Loucy (cell line): ENCODE results near the gene PAK1.

Experiments
- H2AFZ ChIP-seq: fragments of 200-600 bp; sonication (generic); 2 replicates; pipeline ENCODE4 v1.6.0; 2016; ENCODE audit warnings: antibody characterized with exemption, mild to moderate bottlenecking, low read length, moderate library complexity
- H3F3A ChIP-seq: fragments of 200-600 bp; 2 replicates; pipeline ENCODE4 v1.6.0; 2016; ENCODE audit warnings: antibody characterized with exemption, low read depth, mild to moderate bottlenecking
- H3K27me3 ChIP-seq: fragments of 200-600 bp; sonication (generic); 2 replicates; pipeline ENCODE4 v1.6.1; 2014; ENCODE audit warnings: low read length, mild to moderate bottlenecking; ENCODE audit not compliant: insufficient read depth, poor library complexity, severe bottlenecking
- H3K36me3 ChIP-seq: fragments of 200-600 bp; sonication (generic); 2 replicates; pipeline ENCODE4 v1.6.1; 2016; ENCODE audit warnings: low read length; ENCODE audit not compliant: insufficient read depth
- H3K4me1 ChIP-seq: fragments of 200-600 bp; sonication (generic); 2 replicates; pipeline ENCODE4 v1.5.1; 2014; ENCODE audit warnings: low read length, mild to moderate bottlenecking; ENCODE audit not compliant: insufficient read depth, poor library complexity, severe bottlenecking
- H3K4me2 ChIP-seq: fragments of 200-600 bp; sonication (generic); 2 replicates; pipeline ENCODE4 v1.6.0; 2014; ENCODE audit warnings: antibody characterized with exemption, low read length, low read depth, mild to moderate bottlenecking; ENCODE audit not compliant: poor library complexity, severe bottlenecking
- H3K4me3 ChIP-seq: fragments of 200-600 bp; sonication (generic); 2 replicates; pipeline ENCODE4 v1.5.1; 2014; ENCODE audit warnings: low read length, mild to moderate bottlenecking, mixed read lengths; ENCODE audit not compliant: poor library complexity, severe bottlenecking
- H3K79me2 ChIP-seq: fragments of 200-600 bp; sonication (generic); 2 replicates; pipeline ENCODE4 v1.6.1; 2014; ENCODE audit warnings: low read length; ENCODE audit not compliant: insufficient read depth
- H3K9ac ChIP-seq: fragments of 200-600 bp; sonication (generic); 2 replicates; pipeline ENCODE4 v1.6.0; 2014; ENCODE audit warnings: mild to moderate bottlenecking, low read depth, low read length, moderate library complexity; ENCODE audit not compliant: poor library complexity, severe bottlenecking
- H3K9me2 ChIP-seq: fragments of 200-600 bp; sonication (generic); replicated peaks from 2 replicates; pipeline ENCODE4 v1.6.1; 2016; ENCODE audit warnings: low read depth, low read length, mixed read lengths
- H3K9me3 ChIP-seq: fragments of 200-600 bp; sonication (generic); 2 replicates; pipeline ENCODE4 v1.6.1; 2014; ENCODE audit warnings: mild to moderate bottlenecking, antibody characterized with exemption, low read length, low read depth; ENCODE audit not compliant: insufficient read depth
- H4K20me1 ChIP-seq: fragments of 200-600 bp; sonication (generic); 2 replicates; pipeline ENCODE4 v1.6.0; 2014; ENCODE audit warnings: antibody characterized with exemption, low read length, mild to moderate bottlenecking; ENCODE audit not compliant: insufficient read depth, poor library complexity, severe bottlenecking
- CTCF ChIP-seq: fragments of 200-600 bp; sonication (generic); conservative IDR thresholded peaks from 2 replicates; pipeline ENCODE4 v1.5.1; 2014; ENCODE audit warnings: mild to moderate bottlenecking, antibody characterized with exemption, low read length
- EZH2phosphoT487 ChIP-seq: fragments of 200-600 bp; IDR thresholded peaks from 2 replicates; pipeline ENCODE4 v1.6.1; 2018; ENCODE audit warnings: antibody characterized with exemption, mild to moderate bottlenecking, moderate library complexity, borderline replicate concordance

The PAK1 gene

GRCh38 chr11:77424644-77425043, 49.2 kb downstream of the PAK1 start:
- H2AFZ ChIP-seq: no peak overlapping the region
- no peaks in the 10 kb centered on the region for H3F3A ChIP-seq
- no peaks in the 10 kb centered on the region for H3K36me3 ChIP-seq
- H3K4me3 ChIP-seq: no peak overlapping the region
- H3K9ac ChIP-seq: no peak overlapping the region
- H3K27me3 ChIP-seq: no peaks in the 10 kb centered on the region
- peak overlapping the region; percentile 27 for H3K4me2 ChIP-seq
- peaks cover 48% of the 10 kb centered on the region for H3K79me2 ChIP-seq
- TF ChIP-seq EZH2phosphoT487 (no peak), CTCF (no peak)
- no peaks in the 10 kb centered on the region for H3K9me3 ChIP-seq
- H3K9me2 ChIP-seq: no peaks in the 10 kb centered on the region
- H3K4me1 ChIP-seq: peaks cover 31% of the 10 kb centered on the region
- H4K20me1 ChIP-seq: no peaks in the 10 kb centered on the region

- Histone ChIP-seq H2AFZ (no peak overlapping the region), H3F3A (no peaks in the 10 kb centered on the region), H3K27me3 (no peaks in the 10 kb centered on the region), H3K9me3 (no peaks in the 10 kb centered on the region), H3K79me2 (peaks cover 40% of the 10 kb centered on the region), H3K4me3 (no peak overlapping the region), H3K36me3 (no peaks in the 10 kb centered on the region), H3K4me1 (peaks cover 32% of the 10 kb centered on the region), H3K9me2 (no peaks in the 10 kb centered on the region), H4K20me1 (no peaks in the 10 kb centered on the region), H3K9ac (no peak overlapping the region), H3K4me2 (no peak overlapping the region)
- no peak for TF ChIP-seq CTCF
- TF ChIP-seq EZH2phosphoT487: no peak
Observed at GRCh38 chr11:77423624-77424023, 50.3 kb downstream of the PAK1 start.

GRCh38 chr11:77422687-77423086, 51.2 kb downstream of the PAK1 start:
- H2AFZ ChIP-seq: no peak overlapping the region
- no peaks in the 10 kb centered on the region for H3K36me3 ChIP-seq
- peaks cover 39% of the 10 kb centered on the region for H3K79me2 ChIP-seq
- TF ChIP-seq CTCF: no peak
- TF ChIP-seq EZH2phosphoT487: no peak
- H3K27me3 ChIP-seq: no peaks in the 10 kb centered on the region
- H3K4me1 ChIP-seq: peaks cover 38% of the 10 kb centered on the region
- no peak overlapping the region for H3K9ac ChIP-seq
- H3K9me3 ChIP-seq: no peaks in the 10 kb centered on the region
- no peaks in the 10 kb centered on the region for H3F3A ChIP-seq
- no peaks in the 10 kb centered on the region for H4K20me1 ChIP-seq
- H3K9me2 ChIP-seq: no peaks in the 10 kb centered on the region
- no peak overlapping the region for H3K4me2 ChIP-seq
- no peak overlapping the region for H3K4me3 ChIP-seq
